Raji (cell line): Measurements from ENCODE around the gene TNKS2.

Experiments used
- POLR2A ChIP-seq: IDR thresholded peaks from 2 replicates; pipeline ENCODE4 v1.6.1; 2011; ENCODE audit warnings: low read depth, low read length, control low read depth; ENCODE audit not compliant: insufficient read depth

TNKS2 gene

GRCh38 chr10:91787258-91787657, 11.0 kb upstream of the TNKS2 start:
- TF ChIP-seq POLR2A = no peak

- no peak for TF ChIP-seq POLR2A
These were observed 10.4 kb upstream of the TNKS2 start for GRCh38 chr10:91787810-91788209.

- TF ChIP-seq POLR2A = no peak
These were observed 9.7 kb upstream of the TNKS2 start for GRCh38 chr10:91788527-91788926.

GRCh38 chr10:91796331-91797047, 1.7 kb upstream of the TNKS2 start:
- 0 out of 2 replicates have a peak, but pooled peaks have one; percentile 32 for TF ChIP-seq POLR2A

- no peak for TF ChIP-seq POLR2A
These were observed 1.1 kb upstream of the TNKS2 start for GRCh38 chr10:91797048-91797690.

GRCh38 chr10:91798649-91799611, 704 bp downstream of the TNKS2 start:
- no peak for TF ChIP-seq POLR2A

GRCh38 chr10:91799612-91799975, 1.4 kb downstream of the TNKS2 start:
- TF ChIP-seq POLR2A = no peak

GRCh38 chr10:91800182-91800581, 2.0 kb downstream of the TNKS2 start:
- no peak for TF ChIP-seq POLR2A

- TF ChIP-seq POLR2A = no peak
These were observed 2.5 kb downstream of the TNKS2 start for GRCh38 chr10:91800756-91801155.

- no peak for TF ChIP-seq POLR2A
These were observed 5.3 kb downstream of the TNKS2 start for GRCh38 chr10:91803386-91804125.

- no peak for TF ChIP-seq POLR2A
These were observed 5.9 kb downstream of the TNKS2 start for GRCh38 chr10:91804126-91804510.

GRCh38 chr10:91805110-91805838, 7.0 kb downstream of the TNKS2 start:
- TF ChIP-seq POLR2A = no peak

GRCh38 chr10:91813251-91813650, 15.0 kb downstream of the TNKS2 start:
- no peak for TF ChIP-seq POLR2A

GRCh38 chr10:91816981-91817380, 18.8 kb downstream of the TNKS2 start:
- no peak for TF ChIP-seq POLR2A
